ENCODE data around the gene KREMEN1. TPM values are rescaled to one million over a fixed set of nuclear protein-coding genes. Genes with fewer than 3 reads are reported as not detected.

Gene KREMEN1
- polyA plus RNA-seq, 6 donors from 2014 or later: 0.12 to 0.20 TPM; not detected in 4

GRCh38 chr22:29143941-29144785, 71.3 kb downstream of the KREMEN1 start:
- DNase-seq (no peak), ATAC-seq (ENCODE audit: low read depth in 2 of 2) (no peak)
- Mint-ChIP-seq H3K4me1 (peaks cover 3 to 7% (median 3%) of the 10 kb centered on the region in 3 donors), H3K36me3 (peaks cover 0 to 1% of the 10 kb centered on the region in 2 donors), H3K27me3 (peaks cover 9 to 61% (median 48%) of the 10 kb centered on the region in 3 donors), H3K27ac (no peak overlapping the region), H3K4me3 (no peak overlapping the region), H3K9me3 (no peaks in the 10 kb centered on the region)

- no peak overlapping the region for H3K27ac Mint-ChIP-seq
- DNase-seq (no peak), ATAC-seq (ENCODE audit: low read depth in 2 of 2) (no peak)
- H3K4me1 Mint-ChIP-seq: peaks cover 3 to 7% (median 3%) of the 10 kb centered on the region in 3 donors
- H3K9me3 Mint-ChIP-seq: no peaks in the 10 kb centered on the region
- H3K4me3 Mint-ChIP-seq: no peak overlapping the region
- H3K27me3 Mint-ChIP-seq: peaks cover 8 to 67% (median 52%) of the 10 kb centered on the region in 3 donors
- H3K36me3 Mint-ChIP-seq: no peaks in the 10 kb centered on the region
These were observed 71.9 kb downstream of the KREMEN1 start for GRCh38 chr22:29144786-29145160.

- H3K9me3 Mint-ChIP-seq: no peaks in the 10 kb centered on the region
- no peak overlapping the region for H3K4me3 Mint-ChIP-seq
- no peak overlapping the region for H3K27ac Mint-ChIP-seq
- ATAC-seq (ENCODE audit: low read depth in 2 of 2) (no peak), DNase-seq (no peak)
- peaks cover 3 to 7% (median 3%) of the 10 kb centered on the region in 3 donors for H3K4me1 Mint-ChIP-seq
- no peaks in the 10 kb centered on the region for H3K36me3 Mint-ChIP-seq
- H3K27me3 Mint-ChIP-seq: peaks cover 8 to 69% (median 54%) of the 10 kb centered on the region in 3 donors
These were observed 72.7 kb downstream of the KREMEN1 start for GRCh38 chr22:29145321-29146072.

GRCh38 chr22:29146091-29146560, 73.3 kb downstream of the KREMEN1 start:
- no peaks in the 10 kb centered on the region for H3K36me3 Mint-ChIP-seq
- H3K27me3 Mint-ChIP-seq: peaks cover 10 to 64% (median 54%) of the 10 kb centered on the region in 3 donors
- H3K9me3 Mint-ChIP-seq: no peaks in the 10 kb centered on the region
- H3K4me3 Mint-ChIP-seq: peak overlapping the region in 1 of 8 donors; percentile 62
- H3K27ac Mint-ChIP-seq: peak overlapping the region in 1 of 6 donors; percentile 3
- H3K4me1 Mint-ChIP-seq: peaks cover 3 to 7% (median 3%) of the 10 kb centered on the region in 3 donors
- DNase-seq: no peak
- ATAC-seq (ENCODE audit: low read depth in 2 of 2): no peak

GRCh38 chr22:29146771-29147170, 73.9 kb downstream of the KREMEN1 start:
- H3K4me1 Mint-ChIP-seq: peaks cover 3 to 7% (median 3%) of the 10 kb centered on the region in 3 donors

GRCh38 chr22:29147331-29147899, 74.6 kb downstream of the KREMEN1 start:
- Mint-ChIP-seq H3K27me3 (peaks cover 8 to 63% (median 50%) of the 10 kb centered on the region in 3 donors), H3K4me3 (no peak overlapping the region), H3K9me3 (no peaks in the 10 kb centered on the region), H3K36me3 (no peaks in the 10 kb centered on the region), H3K4me1 (peaks cover 3 to 8% (median 5%) of the 10 kb centered on the region in 3 donors), H3K27ac (peak overlapping the region in 1 of 6 donors; percentile 42)
- no peak for ATAC-seq (ENCODE audit: low read depth in 2 of 2)
- no peak for DNase-seq

More at GRCh38 chr22:29146771-29147170, 73.9 kb downstream of the KREMEN1 start:
- no peak for DNase-seq
- ATAC-seq (ENCODE audit: low read depth in 2 of 2): no peak
- H3K4me3 Mint-ChIP-seq: no peak overlapping the region
- H3K36me3 Mint-ChIP-seq: no peaks in the 10 kb centered on the region
- no peaks in the 10 kb centered on the region for H3K9me3 Mint-ChIP-seq
- H3K27ac Mint-ChIP-seq: no peak overlapping the region
- H3K27me3 Mint-ChIP-seq: peaks cover 9 to 63% (median 51%) of the 10 kb centered on the region in 3 donors

GRCh38 chr22:29148036-29148435, 75.2 kb downstream of the KREMEN1 start:
- Mint-ChIP-seq H3K36me3 (no peaks in the 10 kb centered on the region), H3K9me3 (no peaks in the 10 kb centered on the region), H3K27ac (peak overlapping the region in 1 of 6 donors; percentile 42), H3K27me3 (peaks cover 9 to 68% (median 55%) of the 10 kb centered on the region in 3 donors), H3K4me1 (peaks cover 3 to 14% (median 10%) of the 10 kb centered on the region in 3 donors), H3K4me3 (no peak overlapping the region)
- ATAC-seq (ENCODE audit: low read depth in 2 of 2): no peak
- DNase-seq: no peak

GRCh38 chr22:29148826-29149225, 76.0 kb downstream of the KREMEN1 start:
- Mint-ChIP-seq H3K36me3 (no peaks in the 10 kb centered on the region), H3K27ac (no peak overlapping the region), H3K27me3 (peaks cover 14 to 69% (median 60%) of the 10 kb centered on the region in 3 donors), H3K4me3 (no peak overlapping the region), H3K4me1 (peaks cover 3 to 16% (median 12%) of the 10 kb centered on the region in 3 donors), H3K9me3 (no peaks in the 10 kb centered on the region)
- DNase-seq (no peak), ATAC-seq (ENCODE audit: low read depth in 2 of 2) (no peak)

- Mint-ChIP-seq H3K4me3 (no peak overlapping the region), H3K4me1 (peaks cover 8 to 24% (median 18%) of the 10 kb centered on the region in 3 donors), H3K9me3 (no peaks in the 10 kb centered on the region), H3K36me3 (no peaks in the 10 kb centered on the region), H3K27me3 (peaks cover 26 to 73% (median 59%) of the 10 kb centered on the region in 3 donors), H3K27ac (no peak overlapping the region)
- ATAC-seq (ENCODE audit: low read depth in 2 of 2) (no peak), DNase-seq (no peak)
These were observed 77.2 kb downstream of the KREMEN1 start for GRCh38 chr22:29149841-29150555.

- no peak for ATAC-seq (ENCODE audit: low read depth in 2 of 2)
- Mint-ChIP-seq H3K4me3 (no peak overlapping the region), H3K9me3 (no peaks in the 10 kb centered on the region), H3K36me3 (no peaks in the 10 kb centered on the region), H3K27me3 (peaks cover 26 to 73% (median 57%) of the 10 kb centered on the region in 3 donors), H3K27ac (no peak overlapping the region), H3K4me1 (peaks cover 8 to 28% (median 19%) of the 10 kb centered on the region in 3 donors)
- DNase-seq: no peak
These were observed 77.9 kb downstream of the KREMEN1 start for GRCh38 chr22:29150701-29151100.

GRCh38 chr22:29151316-29151715, 78.5 kb downstream of the KREMEN1 start:
- H3K4me3 Mint-ChIP-seq: no peak overlapping the region
- no peaks in the 10 kb centered on the region for H3K36me3 Mint-ChIP-seq
- ATAC-seq (ENCODE audit: low read depth in 2 of 2) (no peak), DNase-seq (no peak)
- H3K27me3 Mint-ChIP-seq: peaks cover 32 to 73% (median 63%) of the 10 kb centered on the region in 3 donors
- no peak overlapping the region for H3K27ac Mint-ChIP-seq
- H3K4me1 Mint-ChIP-seq: peaks cover 8 to 33% (median 19%) of the 10 kb centered on the region in 3 donors
- no peaks in the 10 kb centered on the region for H3K9me3 Mint-ChIP-seq

GRCh38 chr22:29152045-29152953, 79.5 kb downstream of the KREMEN1 start:
- H3K27me3 Mint-ChIP-seq: peaks cover 40 to 79% (median 66%) of the 10 kb centered on the region in 3 donors
- H3K27ac Mint-ChIP-seq: peak overlapping the region in 1 of 6 donors; percentile 54
- ATAC-seq (ENCODE audit: low read depth in 2 of 2): no peak
- no peaks in the 10 kb centered on the region for H3K36me3 Mint-ChIP-seq
- H3K4me1 Mint-ChIP-seq: peaks cover 8 to 35% (median 19%) of the 10 kb centered on the region in 3 donors
- no peak for DNase-seq
- H3K4me3 Mint-ChIP-seq: peak overlapping the region in 1 of 8 donors; percentile 47
- H3K9me3 Mint-ChIP-seq: no peaks in the 10 kb centered on the region

Data from naive B cell (primary cell).